ENCODE measurements around the gene CARD10. TPM values are rescaled to one million over a fixed set of nuclear protein-coding genes. Genes with fewer than 3 reads are reported as not detected.
A peak's percentile ranks its signal among the peaks of the same experiment; 100 is the strongest.

The CARD10 gene
- total and polyA plus RNA-seq, 2 of the 13 experiments (the other 11 are each of a cell fraction or from before 2014, with no cell fraction given) = 35.2 to 55.8 TPM

GRCh38 chr22:37525073-37525745 is 6.0 kb upstream of the CARD10 start (continued):
- TF ChIP-seq ZNF800 (CRISPR knock-in tag; IDR thresholded peaks at IDR 0.05) (no peak), ZNF317 (CRISPR knock-in tag; IDR thresholded peaks at IDR 0.05) (no peak), HDAC1 (CRISPR knock-in tag; IDR thresholded peaks at IDR 0.05) (peak; percentile 36; the same call in 1 of the 2 replicates), HNRNPL (IDR thresholded peaks at IDR 0.05; ENCODE audit: low read depth, low read length) (0 out of 2 replicates have a peak, but pooled peaks have one; percentile 26)
- TF ChIP-seq, protein P1, sequence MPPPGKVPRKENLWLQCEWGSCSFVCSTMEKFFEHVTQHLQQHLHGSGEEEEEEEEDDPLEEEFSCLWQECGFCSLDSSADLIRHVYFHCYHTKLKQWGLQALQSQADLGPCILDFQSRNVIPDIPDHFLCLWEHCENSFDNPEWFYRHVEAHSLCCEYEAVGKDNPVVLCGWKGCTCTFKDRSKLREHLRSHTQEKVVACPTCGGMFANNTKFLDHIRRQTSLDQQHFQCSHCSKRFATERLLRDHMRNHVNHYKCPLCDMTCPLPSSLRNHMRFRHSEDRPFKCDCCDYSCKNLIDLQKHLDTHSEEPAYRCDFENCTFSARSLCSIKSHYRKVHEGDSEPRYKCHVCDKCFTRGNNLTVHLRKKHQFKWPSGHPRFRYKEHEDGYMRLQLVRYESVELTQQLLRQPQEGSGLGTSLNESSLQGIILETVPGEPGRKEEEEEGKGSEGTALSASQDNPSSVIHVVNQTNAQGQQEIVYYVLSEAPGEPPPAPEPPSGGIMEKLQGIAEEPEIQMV (CRISPR knock-in tag; IDR thresholded peaks at IDR 0.05; ENCODE audit: low read depth) = no peak

DNA sequence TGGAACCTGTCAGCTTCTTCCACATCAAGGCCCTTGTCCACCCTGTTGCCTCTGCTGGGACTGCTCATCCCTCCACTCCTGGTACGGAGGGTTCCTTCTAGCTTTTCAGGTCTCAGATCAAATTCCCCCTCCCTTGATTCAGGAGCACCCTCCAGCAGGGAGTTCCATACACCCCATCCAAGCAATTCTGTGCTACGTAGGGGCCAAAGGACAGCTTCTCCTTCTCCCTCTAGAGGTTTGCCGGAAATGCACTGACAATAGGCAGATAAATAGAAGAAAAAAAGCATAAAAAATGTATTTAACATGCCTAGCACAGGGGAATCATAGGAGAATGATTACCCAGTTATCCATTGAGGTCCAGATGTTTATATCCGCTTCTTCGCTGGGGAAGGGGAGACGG is 3.3 kb upstream of the CARD10 start:
- Histone ChIP-seq H3K27ac (ENCODE audit: extremely low read length, insufficient read depth, low read length) (no peak overlapping the region), H3K27me3 (ENCODE audit: control insufficient read depth in 1 of 2, insufficient read depth in 2 of 2, low read length in 2 of 2) (no peaks in the 10 kb centered on the region; a peak in 1 of 5 replicates), H4K20me1 (ENCODE audit: insufficient read depth, low read length) (no peaks in the 10 kb centered on the region), H3K36me3 (replicated peaks in 1 of 2; ENCODE audit: control insufficient read depth in 1 of 2, insufficient read depth in 2 of 2, low read length in 2 of 2) (no peaks in the 10 kb centered on the region), H3K4me3 (replicated peaks in 1 of 3; ENCODE audit: insufficient read depth in 1 of 3, low read depth in 2 of 3, low read length in 3 of 3) (no peak overlapping the region; a peak in 1 of 6 replicates), H3K9ac (ENCODE audit: insufficient read depth, low read depth, low read length) (no peak overlapping the region), H3K4me2 (ENCODE audit: low read depth, low read length) (peak overlapping the region; percentile 86), H3K9me3 (ENCODE audit: low read length) (no peaks in the 10 kb centered on the region), H3K4me1 (ENCODE audit: insufficient read depth, low read length) (peaks cover 84% of the 10 kb centered on the region), H3K79me2 (ENCODE audit: insufficient read depth, low read length) (peaks cover 16% of the 10 kb centered on the region), H2AFZ (ENCODE audit: low read length) (no peak overlapping the region)
- CTCF ChIA-PET (ENCODE audit: low intra/inter-chr PET ratio, low total read pairs) = no interaction called here
- BruUV-seq (replicated peaks) = no TSS peak
- TF ChIP-seq SPEN (CRISPR knock-in tag; IDR thresholded peaks at IDR 0.05; ENCODE audit: low read depth) (no peak), ERF (CRISPR knock-in tag; IDR thresholded peaks at IDR 0.05) (no peak)
- POLR2A ChIA-PET = interaction anchor here (0.6 to 2.9 kb wide), 4 partner anchors 10 to 44 kb away, joined by 3 to 19 read pairs (median 4); no protein-coding TSS in a partner anchor
- no peak for DNase-seq (ENCODE audit: low spot score)
- intact Hi-C loops (cut with micrococcal nuclease; ENCODE audit: unreplicated experiment) = loop anchor here (10.0 kb wide), 1 partner anchor 48 kb away; no protein-coding TSS in a partner anchor
- FAIRE-seq = no peak
- WGBS (ENCODE audit: low lambda C conversion rate) = 72% methylated on average over 6 of the region's 6 CpGs
- ATAC-seq = no peak
- in situ Hi-C loops (cut with HindIII; ENCODE audit: extremely low pct_ligation_motif_present, low pct_unique_long_range_greater_than_20kb) = no loop called here

Measured in HepG2 (cell line).